GM19397 (cell line): ENCODE measurements around the gene CYP4F2.
A peak's percentile ranks its signal among the peaks of the same experiment; 100 is the strongest.
"Not testable (repeated sequence)": the region's sequence is repeated elsewhere in the genome, so short reads cannot be mapped to it uniquely, and the experiment has no call there.

Experiments used
- ATAC-seq: cut with Tn5 transposase; IDR thresholded peaks from one replicate; pipeline ENCODE4 v1.9.1; 2021; ENCODE audit warnings: mild to moderate bottlenecking, moderate library complexity; ENCODE audit not compliant: unreplicated experiment

CYP4F2 gene

GRCh38 chr19:15862444-15862843, 35.4 kb downstream of the CYP4F2 start:
- no peak for ATAC-seq

- ATAC-seq: no peak
These were observed 37.4 kb downstream of the CYP4F2 start for GRCh38 chr19:15860522-15860921.

- no peak for ATAC-seq
These were observed 38.7 kb downstream of the CYP4F2 start for GRCh38 chr19:15859187-15859586.

GRCh38 chr19:15850385-15850784, 47.5 kb downstream of the CYP4F2 start:
- ATAC-seq: no peak

GRCh38 chr19:15846923-15847322, 51.0 kb downstream of the CYP4F2 start:
- ATAC-seq: no peak

GRCh38 chr19:15843894-15844222, 54.0 kb downstream of the CYP4F2 start:
- ATAC-seq: not testable (repeated sequence)

- no peak for ATAC-seq
These were observed 54.5 kb downstream of the CYP4F2 start for GRCh38 chr19:15843203-15843893.

GRCh38 chr19:15841875-15842569, 55.9 kb downstream of the CYP4F2 start:
- no peak for ATAC-seq

GRCh38 chr19:15840833-15841232, 57.0 kb downstream of the CYP4F2 start:
- no peak for ATAC-seq

GRCh38 chr19:15839888-15840287, 58.0 kb downstream of the CYP4F2 start:
- not testable (repeated sequence) for ATAC-seq

- no peak for ATAC-seq
These were observed 59.5 kb downstream of the CYP4F2 start for GRCh38 chr19:15838351-15838750.

- ATAC-seq: peak; percentile 5
These were observed 60.6 kb downstream of the CYP4F2 start for GRCh38 chr19:15837221-15837731.

GRCh38 chr19:15836330-15837220, 61.3 kb downstream of the CYP4F2 start:
- peak; percentile 95 for ATAC-seq

- not testable (repeated sequence) for ATAC-seq
These were observed 62.1 kb downstream of the CYP4F2 start for GRCh38 chr19:15835565-15836329.

GRCh38 chr19:15834232-15834631, 63.6 kb downstream of the CYP4F2 start:
- ATAC-seq: not testable (repeated sequence)

GRCh38 chr19:15831626-15832025, 66.2 kb downstream of the CYP4F2 start:
- no peak for ATAC-seq

GRCh38 chr19:15829786-15830185, 68.1 kb downstream of the CYP4F2 start:
- ATAC-seq: no peak

- no peak for ATAC-seq
These were observed 68.6 kb downstream of the CYP4F2 start for GRCh38 chr19:15829306-15829698.

GRCh38 chr19:15828611-15829305, 69.1 kb downstream of the CYP4F2 start:
- not testable (repeated sequence) for ATAC-seq

GRCh38 chr19:15828121-15828610, 69.7 kb downstream of the CYP4F2 start:
- ATAC-seq: no peak
